Frontal cortex (tissue), 4 donors: ENCODE measurements around the gene HELZ. TPM values are rescaled to one million over a fixed set of nuclear protein-coding genes. Genes with fewer than 3 reads are reported as not detected.
"Not testable (repeated sequence)": the region's sequence is repeated elsewhere in the genome, so short reads cannot be mapped to it uniquely, and the experiment has no call there.

Experiments used
- DNase-seq, 2 donors: peaks; one replicate each; pipeline ENCODE4 v3.0.0; 2012; ENCODE audit warnings: low spot score in 2 of 2
- FAIRE-seq: peaks from 2 replicates; lab custom pipeline; 2012; peaks lifted over from hg19 to GRCh38; lab: Jason Lieb, UNC
- total RNA-seq: library from RNA; depleted of rRNA; stranded (reverse); fragments of >200 nt; gene quantifications from one replicate; pipeline ENCODE4 v1.2.3, GENCODE V29; 2014
- donor health status: control.
- donor health status: control.
- donor health status: control.

HELZ gene, protein sequence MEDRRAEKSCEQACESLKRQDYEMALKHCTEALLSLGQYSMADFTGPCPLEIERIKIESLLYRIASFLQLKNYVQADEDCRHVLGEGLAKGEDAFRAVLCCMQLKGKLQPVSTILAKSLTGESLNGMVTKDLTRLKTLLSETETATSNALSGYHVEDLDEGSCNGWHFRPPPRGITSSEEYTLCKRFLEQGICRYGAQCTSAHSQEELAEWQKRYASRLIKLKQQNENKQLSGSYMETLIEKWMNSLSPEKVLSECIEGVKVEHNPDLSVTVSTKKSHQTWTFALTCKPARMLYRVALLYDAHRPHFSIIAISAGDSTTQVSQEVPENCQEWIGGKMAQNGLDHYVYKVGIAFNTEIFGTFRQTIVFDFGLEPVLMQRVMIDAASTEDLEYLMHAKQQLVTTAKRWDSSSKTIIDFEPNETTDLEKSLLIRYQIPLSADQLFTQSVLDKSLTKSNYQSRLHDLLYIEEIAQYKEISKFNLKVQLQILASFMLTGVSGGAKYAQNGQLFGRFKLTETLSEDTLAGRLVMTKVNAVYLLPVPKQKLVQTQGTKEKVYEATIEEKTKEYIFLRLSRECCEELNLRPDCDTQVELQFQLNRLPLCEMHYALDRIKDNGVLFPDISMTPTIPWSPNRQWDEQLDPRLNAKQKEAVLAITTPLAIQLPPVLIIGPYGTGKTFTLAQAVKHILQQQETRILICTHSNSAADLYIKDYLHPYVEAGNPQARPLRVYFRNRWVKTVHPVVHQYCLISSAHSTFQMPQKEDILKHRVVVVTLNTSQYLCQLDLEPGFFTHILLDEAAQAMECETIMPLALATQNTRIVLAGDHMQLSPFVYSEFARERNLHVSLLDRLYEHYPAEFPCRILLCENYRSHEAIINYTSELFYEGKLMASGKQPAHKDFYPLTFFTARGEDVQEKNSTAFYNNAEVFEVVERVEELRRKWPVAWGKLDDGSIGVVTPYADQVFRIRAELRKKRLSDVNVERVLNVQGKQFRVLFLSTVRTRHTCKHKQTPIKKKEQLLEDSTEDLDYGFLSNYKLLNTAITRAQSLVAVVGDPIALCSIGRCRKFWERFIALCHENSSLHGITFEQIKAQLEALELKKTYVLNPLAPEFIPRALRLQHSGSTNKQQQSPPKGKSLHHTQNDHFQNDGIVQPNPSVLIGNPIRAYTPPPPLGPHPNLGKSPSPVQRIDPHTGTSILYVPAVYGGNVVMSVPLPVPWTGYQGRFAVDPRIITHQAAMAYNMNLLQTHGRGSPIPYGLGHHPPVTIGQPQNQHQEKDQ (N-terminal part only)
- total RNA-seq: 37.1 TPM

GRCh38 chr17:67245073-67245693 is at the start of gene HELZ:
TSS of gene HELZ (minus strand) at chr17:67245196. CDS start at chr17:67218804, 26,392 bp downstream.
- DNase-seq (peak; percentile 77 to 89), FAIRE-seq (no peak)

DNA sequence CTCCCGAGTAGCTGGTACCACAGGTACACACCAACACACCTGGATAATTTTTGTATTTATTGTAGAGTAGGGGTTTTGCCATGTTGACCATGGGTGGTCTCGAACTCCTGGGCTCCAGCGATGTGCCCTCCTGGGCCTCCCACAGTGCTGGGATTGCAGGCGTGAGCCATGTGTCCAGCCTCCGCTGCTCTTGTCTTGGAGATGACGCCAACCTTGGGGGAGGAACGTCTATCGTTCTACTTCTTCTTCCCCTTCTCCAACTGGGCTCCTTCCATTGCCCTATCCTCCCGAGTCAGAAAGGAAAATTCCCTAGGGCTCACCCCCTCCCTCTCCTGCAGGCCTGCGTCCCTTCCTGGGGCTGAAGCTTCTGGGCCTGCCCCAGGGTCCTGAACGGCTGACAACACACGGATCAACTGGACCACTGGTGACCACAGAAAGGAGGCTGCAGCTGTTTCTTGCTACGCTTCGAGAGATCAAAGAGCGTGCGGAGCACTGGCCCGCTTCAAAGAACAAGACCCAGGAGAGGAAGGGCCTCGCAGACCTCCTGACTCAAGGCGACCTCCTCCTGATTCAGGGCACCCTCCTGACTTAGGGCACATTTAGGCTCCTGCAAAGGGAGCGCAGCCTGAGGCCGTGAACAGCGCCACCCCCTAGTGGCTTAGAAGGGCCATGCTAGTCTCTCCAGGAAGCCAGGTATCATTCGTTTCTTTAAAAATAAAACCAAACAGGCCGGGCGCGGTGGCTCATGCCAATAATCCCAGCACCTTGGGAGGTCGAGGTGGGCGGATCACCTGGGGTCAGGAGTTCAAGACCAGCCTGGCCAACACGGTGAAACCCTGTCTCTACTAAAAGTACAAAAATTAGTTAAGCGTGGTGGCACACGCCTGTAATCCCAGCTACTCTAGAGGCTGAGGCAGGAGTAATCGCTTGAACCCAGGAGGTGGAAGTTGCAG is 48.5 kb upstream of the HELZ start:
- DNase-seq: peak; percentile 36 to 54
- no peak for FAIRE-seq

DNA sequence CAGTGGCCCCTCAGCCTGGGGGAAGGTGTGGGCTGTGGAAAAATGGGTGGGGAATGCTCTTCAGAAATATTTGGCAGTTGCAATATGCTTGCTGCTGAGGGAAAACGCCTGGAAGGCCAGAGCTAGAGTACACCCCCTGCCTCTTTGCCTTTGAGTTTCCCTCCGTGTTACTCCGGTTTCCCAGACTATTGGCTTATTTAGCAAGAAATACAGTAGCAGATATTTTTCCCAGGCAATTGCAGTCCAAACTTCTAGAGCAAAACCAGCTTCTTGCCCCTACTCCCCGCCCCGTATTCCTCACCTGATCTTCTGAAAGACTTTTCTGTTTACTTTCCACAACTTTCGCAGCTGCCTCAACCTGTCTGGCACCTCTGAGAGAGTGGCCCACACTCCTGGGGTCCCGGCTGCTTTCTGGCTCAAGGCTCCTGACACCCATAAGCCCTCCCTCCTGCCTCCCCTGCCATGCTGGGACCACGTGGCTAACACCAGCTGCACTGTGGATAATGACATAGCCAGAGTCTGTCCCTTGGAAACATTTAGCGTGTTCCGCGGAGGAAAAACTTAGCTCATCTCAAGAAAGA is 45.8 kb upstream of the HELZ start:
- FAIRE-seq (no peak), DNase-seq (peak in 1 of 2 donors; percentile 17)

- DNase-seq (no peak), FAIRE-seq (no peak)
Measured at GRCh38 chr17:67290244-67290643, 45.2 kb upstream of the HELZ start.

DNA sequence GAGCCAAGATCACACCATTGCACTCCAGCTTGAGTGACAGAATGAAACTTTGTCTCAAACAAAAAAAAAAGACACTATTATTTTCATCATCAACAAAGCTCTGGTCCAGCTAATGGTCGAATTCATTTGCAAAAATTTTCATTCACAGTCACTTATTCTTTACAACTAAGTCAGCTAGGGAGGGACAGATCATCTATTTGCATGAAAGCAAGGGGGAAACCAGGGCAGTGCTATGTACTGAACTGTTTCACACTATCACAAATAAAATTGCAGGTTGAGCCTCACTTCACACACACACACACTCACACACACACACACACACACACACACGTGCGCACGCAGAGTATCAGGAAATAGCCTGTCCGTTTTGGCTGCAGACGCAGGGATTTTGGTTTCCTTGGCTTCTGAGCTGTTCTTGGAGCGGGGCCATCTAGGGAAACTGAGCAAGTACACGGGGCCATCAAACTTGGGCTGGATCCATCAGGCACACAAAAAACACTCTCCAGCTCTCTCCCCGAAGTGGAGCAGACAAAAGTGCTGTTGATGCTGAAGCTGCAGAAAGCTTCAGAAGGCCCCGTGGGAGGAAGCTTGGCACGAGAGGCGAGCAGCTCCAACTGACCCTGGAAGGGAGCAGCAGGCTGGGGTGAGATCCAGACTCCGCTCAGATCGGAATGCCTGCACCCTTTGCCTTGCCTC is 44.3 kb upstream of the HELZ start:
- DNase-seq (peak; percentile 47 to 58), FAIRE-seq (no peak)

GRCh38 chr17:67286826-67287225 is 41.8 kb upstream of the HELZ start:
- not testable (repeated sequence) for FAIRE-seq, DNase-seq

GRCh38 chr17:67285360-67285759 is 40.4 kb upstream of the HELZ start:
- no peak for FAIRE-seq
- no peak for DNase-seq

DNA sequence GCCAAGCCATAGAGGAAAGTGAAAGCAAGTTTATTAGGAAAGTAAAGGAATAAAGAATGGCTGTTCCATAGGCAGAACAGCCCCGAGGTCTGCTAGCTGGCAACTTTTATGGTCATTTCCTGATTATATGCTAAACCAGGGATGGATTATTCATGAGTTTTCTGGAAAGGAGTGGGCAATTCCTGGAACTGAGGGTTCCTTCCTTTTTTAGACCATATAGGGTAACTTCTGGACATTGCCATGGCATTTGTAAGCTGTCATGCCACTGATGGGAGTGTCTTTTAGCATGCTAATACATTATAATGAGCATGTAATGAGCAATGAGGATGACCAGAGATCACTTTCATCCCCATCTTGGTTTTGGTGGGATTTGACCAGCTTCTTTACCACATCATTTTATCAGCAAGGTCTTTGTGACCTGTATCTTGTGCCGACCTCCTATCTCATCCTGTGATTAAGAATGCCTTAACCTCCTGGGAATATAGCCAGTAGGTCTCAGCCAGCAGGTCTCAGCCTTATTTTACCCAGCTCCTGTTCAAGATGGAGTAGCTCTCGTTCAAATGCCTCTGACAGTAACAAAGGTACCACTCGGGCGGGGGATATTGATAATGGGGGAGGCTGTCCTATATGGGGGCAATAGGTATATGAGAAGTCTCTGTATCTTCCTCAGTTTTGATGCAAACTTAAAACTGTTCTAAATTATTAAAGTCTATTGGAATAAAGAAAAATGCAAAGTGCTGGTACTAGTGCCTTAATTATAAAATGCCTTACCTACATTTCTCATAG is 38.9 kb upstream of the HELZ start:
- DNase-seq (no peak), FAIRE-seq (no peak)

DNA sequence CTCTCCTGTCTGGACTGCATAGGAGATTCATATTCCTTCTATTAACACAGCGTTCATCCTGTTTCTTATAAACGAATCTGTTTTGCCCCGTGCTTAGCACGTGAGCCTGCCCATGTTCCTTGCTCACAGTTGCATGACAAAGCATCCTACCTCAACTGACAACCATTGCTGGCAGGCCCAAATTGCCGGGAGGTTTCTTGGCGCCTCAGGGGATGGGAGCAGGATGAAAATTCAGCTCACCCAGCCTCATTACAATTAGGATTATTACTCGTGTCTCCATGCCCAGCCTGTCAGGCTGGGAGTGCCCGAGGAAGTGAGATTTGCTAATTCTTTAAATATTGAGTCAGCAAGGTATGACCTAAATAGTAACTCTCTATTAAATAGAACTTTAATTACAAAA is 36.7 kb upstream of the HELZ start:
- no peak for FAIRE-seq
- no peak for DNase-seq

DNA sequence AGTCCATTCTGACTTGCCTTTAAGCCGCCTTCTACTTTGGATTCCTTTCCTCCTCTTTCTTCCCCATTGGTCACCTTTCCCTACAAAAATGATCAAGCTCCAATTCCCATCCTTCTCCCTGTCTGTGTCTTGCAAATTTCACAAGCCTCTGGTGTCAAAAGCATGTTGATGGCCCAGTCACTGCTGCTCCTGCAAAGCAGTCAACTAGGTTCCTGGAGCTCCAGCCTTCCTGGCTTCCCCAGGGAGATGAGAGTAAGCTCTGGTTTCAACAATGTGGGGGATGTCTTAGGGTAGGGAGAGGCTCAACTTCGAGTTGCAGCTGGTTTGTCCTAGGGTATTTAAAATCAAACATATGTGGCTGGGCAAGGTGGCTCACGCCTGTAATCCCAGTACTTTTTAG is 36.1 kb upstream of the HELZ start:
- FAIRE-seq (no peak), DNase-seq (no peak)

DNA sequence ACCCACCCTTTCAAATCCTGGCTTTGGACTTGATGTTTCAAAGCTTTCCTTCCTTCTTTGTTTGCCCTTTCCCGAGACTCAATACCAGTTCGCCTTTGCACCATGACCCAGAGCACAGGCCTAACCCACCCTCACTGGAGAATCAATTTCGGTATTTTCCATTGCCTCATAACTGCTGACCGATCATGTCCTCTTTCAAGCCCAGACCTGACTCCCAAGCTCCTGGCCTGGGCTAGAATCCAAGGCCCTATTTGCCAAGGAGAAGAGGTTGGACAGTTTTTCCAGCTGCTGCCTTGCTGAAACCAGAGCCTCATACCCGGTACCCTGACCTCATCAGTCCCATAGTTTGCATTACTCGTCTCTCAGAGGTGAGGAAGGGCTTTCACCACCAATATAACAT is 35.3 kb upstream of the HELZ start:
- DNase-seq (no peak), FAIRE-seq (no peak)

DNA sequence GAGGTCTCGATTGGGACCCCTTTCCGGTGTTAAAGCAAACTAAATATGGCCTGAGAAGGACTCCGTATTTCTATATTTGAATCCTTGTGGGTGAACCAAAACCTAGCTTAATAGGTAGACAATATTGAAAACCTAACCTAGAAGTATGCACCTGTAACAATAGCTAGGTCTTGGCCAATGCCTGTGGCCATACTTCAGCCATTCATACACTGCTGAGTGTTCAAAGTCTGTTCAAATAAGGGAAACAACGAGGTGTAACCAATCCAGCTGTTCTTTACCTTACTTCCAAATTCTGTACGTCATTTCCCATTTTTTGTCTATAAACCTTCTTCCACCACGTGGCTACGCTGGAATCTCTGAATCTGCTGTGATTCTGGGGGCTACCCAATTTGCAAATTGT is 34.1 kb upstream of the HELZ start:
- no peak for DNase-seq
- FAIRE-seq: no peak

- no peak for FAIRE-seq
- DNase-seq: no peak
Measured at GRCh38 chr17:67278363-67278762, 33.4 kb upstream of the HELZ start.

- no peak for DNase-seq
- no peak for FAIRE-seq
Measured at GRCh38 chr17:67276075-67276474, 31.1 kb upstream of the HELZ start.

- DNase-seq (no peak), FAIRE-seq (no peak)
Measured at GRCh38 chr17:67274466-67274865, 29.5 kb upstream of the HELZ start.

DNA sequence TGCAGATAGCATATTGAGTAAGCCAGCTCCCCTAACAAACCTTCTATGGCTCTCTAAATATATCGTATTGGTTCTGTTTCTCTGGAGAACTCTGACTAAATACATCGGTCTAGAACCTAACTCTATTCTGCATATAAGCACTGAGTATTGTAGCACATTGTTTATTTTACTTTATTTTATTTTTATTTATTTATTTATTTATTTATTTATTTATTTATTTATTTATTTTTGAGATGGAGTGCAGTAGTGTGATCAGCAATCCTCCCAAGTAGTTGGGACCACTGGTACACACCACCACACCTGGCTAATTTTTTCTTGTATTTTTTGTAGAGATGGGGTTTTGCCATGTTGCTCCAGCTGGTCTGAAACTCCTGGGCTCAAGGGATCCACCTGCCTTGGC is 28.9 kb upstream of the HELZ start:
- FAIRE-seq (no peak), DNase-seq (no peak)
